Fibroblast of pulmonary artery (primary cell): Measurements from ENCODE around the gene NTNG1.

Source experiments
- DNase-seq: peaks from one replicate; pipeline ENCODE4 v3.0.0-alpha.2; 2010; ENCODE audit warnings: low read depth
- H3K4me3 ChIP-seq: replicated peaks from 2 replicates; pipeline ENCODE4 v1.5.1; 2011; ENCODE audit warnings: low read depth, mild to moderate bottlenecking, control low read depth, low read length, moderate library complexity
- TF ChIP-seq, protein P1 (sequence below): IDR thresholded peaks from 2 replicates; pipeline ENCODE4 v1.5.1; 2011; ENCODE audit warnings: mild to moderate bottlenecking, control low read depth, low read length, inconsistent platforms; ENCODE audit errors: missing control alignments

NTNG1 gene

DNA sequence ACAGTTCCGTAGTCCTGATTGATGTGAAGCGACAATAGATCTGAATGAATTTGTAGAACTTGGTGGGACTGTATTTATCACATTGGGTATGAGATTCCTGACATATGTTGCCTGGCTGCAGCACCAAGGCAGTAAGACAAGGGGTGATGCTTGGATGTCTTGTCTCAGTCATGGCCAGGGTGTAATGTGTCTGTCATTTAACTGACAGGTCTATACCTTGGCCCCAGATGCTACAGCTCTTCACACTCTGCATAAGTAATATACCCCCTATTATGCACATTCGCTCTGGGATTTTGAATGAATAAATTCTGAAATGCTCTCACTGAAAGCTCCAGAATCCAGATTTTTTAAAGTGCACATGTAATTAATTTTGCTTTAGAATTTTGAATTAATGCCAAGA is 47.3 kb downstream of the NTNG1 start:
- TF ChIP-seq, protein P1, sequence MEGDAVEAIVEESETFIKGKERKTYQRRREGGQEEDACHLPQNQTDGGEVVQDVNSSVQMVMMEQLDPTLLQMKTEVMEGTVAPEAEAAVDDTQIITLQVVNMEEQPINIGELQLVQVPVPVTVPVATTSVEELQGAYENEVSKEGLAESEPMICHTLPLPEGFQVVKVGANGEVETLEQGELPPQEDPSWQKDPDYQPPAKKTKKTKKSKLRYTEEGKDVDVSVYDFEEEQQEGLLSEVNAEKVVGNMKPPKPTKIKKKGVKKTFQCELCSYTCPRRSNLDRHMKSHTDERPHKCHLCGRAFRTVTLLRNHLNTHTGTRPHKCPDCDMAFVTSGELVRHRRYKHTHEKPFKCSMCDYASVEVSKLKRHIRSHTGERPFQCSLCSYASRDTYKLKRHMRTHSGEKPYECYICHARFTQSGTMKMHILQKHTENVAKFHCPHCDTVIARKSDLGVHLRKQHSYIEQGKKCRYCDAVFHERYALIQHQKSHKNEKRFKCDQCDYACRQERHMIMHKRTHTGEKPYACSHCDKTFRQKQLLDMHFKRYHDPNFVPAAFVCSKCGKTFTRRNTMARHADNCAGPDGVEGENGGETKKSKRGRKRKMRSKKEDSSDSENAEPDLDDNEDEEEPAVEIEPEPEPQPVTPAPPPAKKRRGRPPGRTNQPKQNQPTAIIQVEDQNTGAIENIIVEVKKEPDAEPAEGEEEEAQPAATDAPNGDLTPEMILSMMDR, result no peak
- no peak for DNase-seq
- H3K4me3 ChIP-seq, result no peak overlapping the region

DNA sequence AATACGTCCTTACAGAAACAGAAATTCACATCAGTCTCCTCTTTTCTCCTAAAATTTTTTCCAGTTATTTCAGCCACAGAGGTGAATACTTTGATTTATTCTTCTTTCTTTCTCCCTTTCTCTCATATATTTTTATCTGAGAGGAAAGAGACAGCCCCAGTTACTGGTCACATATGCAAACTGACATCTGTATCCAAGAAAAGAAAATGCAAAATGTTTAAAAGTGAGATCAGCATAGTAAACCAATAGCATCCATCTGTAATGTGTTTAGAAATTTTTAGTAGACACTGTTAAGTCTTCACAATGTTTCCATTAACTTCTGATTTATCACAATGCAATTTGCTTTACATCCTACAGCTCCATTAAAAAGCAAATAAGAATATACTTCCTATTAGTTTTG is 53.5 kb downstream of the NTNG1 start:
- H3K4me3 ChIP-seq, result no peak overlapping the region
- no peak for DNase-seq
- TF ChIP-seq, protein P1, result no peak

GRCh38 chr1:107195476-107195875 is 54.6 kb downstream of the NTNG1 start:
- TF ChIP-seq, protein P1, result no peak

DNA sequence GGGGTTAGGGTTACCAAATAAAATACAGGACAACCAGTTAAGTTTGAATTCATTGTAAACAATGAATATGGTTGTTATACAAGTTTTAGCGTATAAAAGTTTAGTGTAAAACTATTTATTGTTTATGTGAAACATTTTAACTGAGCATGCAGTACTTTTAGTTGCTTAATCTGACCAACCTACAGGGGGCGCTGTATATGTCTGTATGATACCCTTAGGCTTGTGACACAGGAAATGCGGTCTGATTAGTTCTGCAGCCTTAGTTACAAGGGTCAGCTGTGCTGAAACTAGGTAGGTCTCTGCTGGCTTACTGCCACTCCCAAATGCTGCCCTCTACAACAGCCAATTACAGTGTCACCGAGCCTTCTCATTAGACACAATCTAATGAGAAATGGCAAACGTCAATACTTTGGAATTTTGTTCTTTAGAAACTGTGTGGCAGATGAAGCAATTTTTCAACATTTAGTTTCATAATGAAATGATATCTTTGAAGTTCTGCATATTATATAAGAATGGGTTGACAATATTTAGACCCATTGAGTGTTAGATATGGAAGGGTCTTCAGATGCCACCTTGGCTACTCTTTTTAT is 56.2 kb downstream of the NTNG1 start:
- TF ChIP-seq, protein P1, result peak; percentile 14
- no peak overlapping the region for H3K4me3 ChIP-seq
- peak; percentile 8 for DNase-seq

More at GRCh38 chr1:107195476-107195875, 54.6 kb downstream of the NTNG1 start:
- DNase-seq, result no peak
- no peak overlapping the region for H3K4me3 ChIP-seq

- no peak overlapping the region for H3K4me3 ChIP-seq
- TF ChIP-seq, protein P1, result no peak
- DNase-seq, result no peak
Measured at GRCh38 chr1:107198561-107198960, 57.7 kb downstream of the NTNG1 start.

DNA sequence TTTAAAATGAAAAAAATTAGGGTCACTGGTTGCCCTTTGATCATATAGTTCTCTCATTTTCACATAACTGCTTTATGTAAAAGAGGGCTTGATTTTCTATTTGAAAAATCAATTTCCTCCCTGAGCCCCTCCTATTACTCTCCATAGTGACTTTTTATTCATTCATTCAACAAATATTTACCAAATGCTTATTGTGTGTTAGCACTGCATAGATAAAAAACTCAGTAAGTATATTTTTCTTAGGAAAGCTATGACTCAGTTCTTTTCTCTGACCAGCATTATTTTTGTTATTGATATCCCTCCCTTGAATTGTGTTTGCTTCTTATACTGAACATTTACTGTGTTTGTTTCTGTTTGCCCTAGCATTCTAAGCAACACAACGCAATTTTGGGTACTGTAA is 59.8 kb downstream of the NTNG1 start:
- TF ChIP-seq, protein P1, result no peak
- DNase-seq, result no peak
- H3K4me3 ChIP-seq, result no peak overlapping the region

GRCh38 chr1:107202007-107202406 is 61.2 kb downstream of the NTNG1 start:
- no peak overlapping the region for H3K4me3 ChIP-seq
- no peak for DNase-seq
- TF ChIP-seq, protein P1, result no peak
